ENCODE measurements around the gene NR6A1.

GRCh38 chr9:124496463-124496862 is 274.6 kb downstream of the NR6A1 start:
- TF ChIP-seq IRF1 (CRISPR knock-in tag; IDR thresholded peaks at IDR 0.05) (no peak), TCF7 (CRISPR knock-in tag; IDR thresholded peaks at IDR 0.05; ENCODE audit: low read depth) (no peak), CTCF (IDR thresholded peaks at IDR 0.05) (no peak), TEAD4 (CRISPR knock-in tag; IDR thresholded peaks at IDR 0.05) (no peak)

All from WTC11 (cell line).